Measurements from ENCODE around the gene SMPX. TPM values are rescaled to one million over a fixed set of nuclear protein-coding genes. Genes with fewer than 3 reads are reported as not detected.

Gene SMPX
- total and polyA plus RNA-seq, 9 of the 15 experiments (the other 6 are each of a cell fraction or from before 2014, with no cell fraction given): not detected

DNA sequence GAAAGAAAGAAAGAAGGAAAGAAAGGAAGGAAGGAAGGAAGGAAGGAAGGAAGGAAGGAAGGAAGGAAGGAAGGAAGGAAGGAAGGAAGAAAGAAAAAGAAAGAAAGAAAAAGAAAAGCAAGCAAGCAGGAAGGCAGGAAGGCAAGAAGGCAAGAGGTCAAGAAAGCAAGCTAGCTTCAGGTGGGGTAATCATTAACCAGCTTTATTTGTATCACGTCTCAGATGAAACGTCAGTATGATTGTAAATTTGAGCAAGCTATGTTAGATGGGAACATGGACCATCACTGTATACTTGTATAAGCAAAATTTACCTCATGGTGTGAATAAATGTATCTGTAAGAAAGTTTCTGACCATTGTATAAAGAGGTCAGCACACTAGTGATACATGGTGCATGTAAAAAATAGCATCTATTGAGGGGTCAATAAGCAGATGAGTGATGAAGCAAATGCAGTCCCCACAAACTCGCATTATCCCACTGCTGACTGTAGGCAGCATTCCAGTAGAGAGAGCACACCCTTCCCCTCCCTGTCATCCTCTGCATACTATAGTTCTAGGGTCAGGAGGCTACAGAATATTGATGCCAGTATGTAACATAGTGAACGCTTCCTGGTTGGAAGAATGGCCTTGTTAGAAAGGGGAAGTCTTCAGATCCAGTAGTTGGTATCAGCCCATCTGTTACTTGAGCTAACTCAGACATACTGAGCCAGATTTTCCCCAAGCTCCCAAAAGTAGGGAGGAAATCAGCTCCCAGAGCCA lies 83.3 kb downstream of the SMPX start:
- ChIA-PET POLR2A (no interaction called here), CTCF (ENCODE audit: low intra/inter-chr PET ratio) (no interaction called here)
- Histone ChIP-seq H3K4me2 (ENCODE audit: insufficient read depth, low read length) (no peak overlapping the region), H3K4me1 (replicated peaks in 1 of 2; ENCODE audit: control insufficient read depth in 2 of 2, insufficient read depth in 2 of 2, low read length in 2 of 2) (no peaks in the 10 kb centered on the region), H3K79me2 (ENCODE audit: control insufficient read depth, insufficient read depth, low read length) (no peaks in the 10 kb centered on the region), H3K9me1 (ENCODE audit: control insufficient read depth, insufficient read depth, low read length) (no peaks in the 10 kb centered on the region), H3K27ac (ENCODE audit: extremely low read depth, low read depth, low read length) (no peak overlapping the region), H3K36me3 (ENCODE audit: control insufficient read depth, insufficient read depth, low read length) (no peaks in the 10 kb centered on the region), H3K9me3 (replicated peaks; ENCODE audit: control insufficient read depth, insufficient read depth, low read depth, low read length) (no peaks in the 10 kb centered on the region), H2AFZ (ENCODE audit: low read depth, low read length) (no peak overlapping the region), H3K4me3 (no peak overlapping the region), H3K27me3 (ENCODE audit: control insufficient read depth in 2 of 2, insufficient read depth in 2 of 2, low read length in 2 of 2) (no peaks in the 10 kb centered on the region), H3K9ac (ENCODE audit: insufficient read depth in 1 of 2, low read depth in 2 of 2, low read length in 2 of 2) (no peak overlapping the region), H4K20me1 (replicated peaks; ENCODE audit: control insufficient read depth, insufficient read depth, low read length) (no peaks in the 10 kb centered on the region)
- FAIRE-seq: no peak
- in situ Hi-C loops (cut with MboI): no loop called here
- intact Hi-C loops (cut with micrococcal nuclease): no loop called here
- no peak for TF ChIP-seq ZBED1 (IDR thresholded peaks at IDR 0.05)
- TF ChIP-seq CAMTA2 (CRISPR knock-in tag; conservative IDR thresholded peaks at IDR 0.05): no peak
- no peak for TF ChIP-seq RAD51 (IDR thresholded peaks at IDR 0.05; ENCODE audit: borderline replicate concordance, low read depth)
- no peak for TF ChIP-seq ZNF224 (CRISPR knock-in tag; IDR thresholded peaks at IDR 0.05)
- ATAC-seq: no peak
- BruUV-seq (replicated peaks): no TSS peak
- 0% methylated on average over 4 of the region's 4 CpGs for WGBS (ENCODE audit: insufficient coverage, low coverage, missing lambda C conversion rate)
- DNase-seq (ENCODE audit: extremely low read depth in 1 of 4, low spot score in 3 of 4): no peak

DNA sequence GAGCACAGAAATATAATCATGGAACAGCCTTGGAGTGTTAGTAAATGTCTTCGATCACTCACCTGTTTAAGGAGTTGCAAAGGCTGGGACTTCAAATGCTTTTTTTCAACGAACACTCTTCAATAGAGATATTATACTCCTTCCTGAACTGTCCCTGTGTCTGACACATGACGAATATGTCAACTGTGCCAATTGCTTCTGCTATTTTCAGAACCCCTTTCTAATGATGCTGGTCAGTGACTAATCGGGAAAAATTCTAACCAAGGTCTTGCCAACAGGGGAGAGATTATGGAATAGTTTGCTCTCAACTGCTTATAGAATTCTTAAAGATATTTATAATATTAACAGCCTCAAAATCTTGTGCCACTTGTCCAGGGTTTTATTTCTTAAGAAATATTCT lies 91.2 kb downstream of the SMPX start:
- DNase-seq (ENCODE audit: extremely low read depth in 1 of 4, low spot score in 3 of 4): no peak
- in situ Hi-C loops (cut with MboI) (no loop called here), intact Hi-C loops (cut with micrococcal nuclease) (no loop called here)
- ChIA-PET POLR2A (no interaction called here), CTCF (ENCODE audit: low intra/inter-chr PET ratio) (no interaction called here)
- WGBS (ENCODE audit: insufficient coverage, low coverage, missing lambda C conversion rate): 0% methylated on average over 4 of the region's 4 CpGs
- H3K27me3 ChIP-seq (ENCODE audit: control insufficient read depth in 2 of 2, insufficient read depth in 2 of 2, low read length in 2 of 2): no peaks in the 10 kb centered on the region
- H3K9me1 ChIP-seq (ENCODE audit: control insufficient read depth, insufficient read depth, low read length): no peaks in the 10 kb centered on the region
- H3K9me3 ChIP-seq (replicated peaks; ENCODE audit: control insufficient read depth, insufficient read depth, low read depth, low read length): no peaks in the 10 kb centered on the region
- no TSS peak for BruUV-seq (replicated peaks)
- no peak overlapping the region for H2AFZ ChIP-seq (ENCODE audit: low read depth, low read length)
- no peak for ATAC-seq
- no peak overlapping the region for H3K9ac ChIP-seq (ENCODE audit: insufficient read depth in 1 of 2, low read depth in 2 of 2, low read length in 2 of 2)
- no peaks in the 10 kb centered on the region for H4K20me1 ChIP-seq (replicated peaks; ENCODE audit: control insufficient read depth, insufficient read depth, low read length)
- FAIRE-seq: no peak
- H3K4me3 ChIP-seq: no peak overlapping the region
- no peaks in the 10 kb centered on the region for H3K79me2 ChIP-seq (ENCODE audit: control insufficient read depth, insufficient read depth, low read length)
- H3K27ac ChIP-seq (ENCODE audit: extremely low read depth, low read depth, low read length): no peak overlapping the region
- no peaks in the 10 kb centered on the region for H3K4me1 ChIP-seq (replicated peaks in 1 of 2; ENCODE audit: control insufficient read depth in 2 of 2, insufficient read depth in 2 of 2, low read length in 2 of 2)
- H3K4me2 ChIP-seq (ENCODE audit: insufficient read depth, low read length): no peak overlapping the region
- no peaks in the 10 kb centered on the region for H3K36me3 ChIP-seq (ENCODE audit: control insufficient read depth, insufficient read depth, low read length)
- TF ChIP-seq, protein P1, sequence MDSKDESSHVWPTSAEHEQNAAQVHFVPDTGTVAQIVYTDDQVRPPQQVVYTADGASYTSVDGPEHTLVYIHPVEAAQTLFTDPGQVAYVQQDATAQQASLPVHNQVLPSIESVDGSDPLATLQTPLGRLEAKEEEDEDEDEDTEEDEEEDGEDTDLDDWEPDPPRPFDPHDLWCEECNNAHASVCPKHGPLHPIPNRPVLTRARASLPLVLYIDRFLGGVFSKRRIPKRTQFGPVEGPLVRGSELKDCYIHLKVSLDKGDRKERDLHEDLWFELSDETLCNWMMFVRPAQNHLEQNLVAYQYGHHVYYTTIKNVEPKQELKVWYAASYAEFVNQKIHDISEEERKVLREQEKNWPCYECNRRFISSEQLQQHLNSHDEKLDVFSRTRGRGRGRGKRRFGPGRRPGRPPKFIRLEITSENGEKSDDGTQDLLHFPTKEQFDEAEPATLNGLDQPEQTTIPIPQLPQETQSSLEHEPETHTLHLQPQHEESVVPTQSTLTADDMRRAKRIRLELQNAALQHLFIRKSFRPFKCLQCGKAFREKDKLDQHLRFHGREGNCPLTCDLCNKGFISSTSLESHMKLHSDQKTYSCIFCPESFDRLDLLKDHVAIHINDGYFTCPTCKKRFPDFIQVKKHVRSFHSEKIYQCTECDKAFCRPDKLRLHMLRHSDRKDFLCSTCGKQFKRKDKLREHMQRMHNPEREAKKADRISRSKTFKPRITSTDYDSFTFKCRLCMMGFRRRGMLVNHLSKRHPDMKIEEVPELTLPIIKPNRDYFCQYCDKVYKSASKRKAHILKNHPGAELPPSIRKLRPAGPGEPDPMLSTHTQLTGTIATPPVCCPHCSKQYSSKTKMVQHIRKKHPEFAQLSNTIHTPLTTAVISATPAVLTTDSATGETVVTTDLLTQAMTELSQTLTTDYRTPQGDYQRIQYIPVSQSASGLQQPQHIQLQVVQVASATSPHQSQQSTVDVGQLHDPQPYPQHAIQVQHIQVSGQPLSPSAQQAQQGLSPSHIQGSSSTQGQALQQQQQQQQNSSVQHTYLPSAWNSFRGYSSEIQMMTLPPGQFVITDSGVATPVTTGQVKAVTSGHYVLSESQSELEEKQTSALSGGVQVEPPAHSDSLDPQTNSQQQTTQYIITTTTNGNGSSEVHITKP (IDR thresholded peaks at IDR 0.05; ENCODE audit: partially characterized antibody): no peak
- TF ChIP-seq ZNF57 (CRISPR knock-in tag; IDR thresholded peaks at IDR 0.05) (no peak), L3MBTL2 (IDR thresholded peaks at IDR 0.05) (no peak), ZNF140 (CRISPR knock-in tag; IDR thresholded peaks at IDR 0.05) (no peak)
- TF ChIP-seq, protein P2, sequence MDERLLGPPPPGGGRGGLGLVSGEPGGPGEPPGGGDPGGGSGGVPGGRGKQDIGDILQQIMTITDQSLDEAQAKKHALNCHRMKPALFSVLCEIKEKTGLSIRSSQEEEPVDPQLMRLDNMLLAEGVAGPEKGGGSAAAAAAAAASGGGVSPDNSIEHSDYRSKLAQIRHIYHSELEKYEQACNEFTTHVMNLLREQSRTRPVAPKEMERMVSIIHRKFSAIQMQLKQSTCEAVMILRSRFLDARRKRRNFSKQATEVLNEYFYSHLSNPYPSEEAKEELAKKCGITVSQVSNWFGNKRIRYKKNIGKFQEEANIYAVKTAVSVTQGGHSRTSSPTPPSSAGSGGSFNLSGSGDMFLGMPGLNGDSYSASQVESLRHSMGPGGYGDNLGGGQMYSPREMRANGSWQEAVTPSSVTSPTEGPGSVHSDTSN (CRISPR knock-in tag; IDR thresholded peaks at IDR 0.05; ENCODE audit: low read depth): no peak
- TF ChIP-seq, protein P2 (tag; conservative IDR thresholded peaks at IDR 0.05; ENCODE audit: low read depth): no peak

All from K562 (cell line).